ENCODE data around the gene SPIB.

SPIB gene

GRCh38 chr19:50398675-50399367 lies 19.9 kb upstream of the SPIB start:
- peaks cover 55% of the 10 kb centered on the region for H3K36me3 ChIP-seq (ENCODE audit: control insufficient read depth, low read length)
- no peak overlapping the region for H3K4me2 ChIP-seq (ENCODE audit: low read length)
- no peaks in the 10 kb centered on the region for H3K4me1 ChIP-seq (ENCODE audit: control insufficient read depth, low read length)
- H3K79me2 ChIP-seq (ENCODE audit: control insufficient read depth, low read length) = peaks cover 60% of the 10 kb centered on the region
- no peaks in the 10 kb centered on the region for H3K27me3 ChIP-seq (ENCODE audit: control insufficient read depth, low read length)
- no peak for TF ChIP-seq CTCF (IDR thresholded peaks at IDR 0.05; ENCODE audit: low read depth, low read length, poor library complexity, severe bottlenecking)
- TF ChIP-seq EZH2phosphoT487 (IDR thresholded peaks at IDR 0.05; ENCODE audit: borderline replicate concordance, low read length) = no peak
- 0 out of 2 replicates have a peak, but pooled peaks cover 2% of the 10 kb centered on the region for H3F3A ChIP-seq (ENCODE audit: control insufficient read depth, insufficient read depth)
- H3K27ac ChIP-seq (ENCODE audit: low read depth, low read length) = no peak overlapping the region
- H3K9me2 ChIP-seq (replicated peaks; ENCODE audit: control insufficient read depth, low read length) = no peaks in the 10 kb centered on the region
- peaks cover 4% of the 10 kb centered on the region; the same call in 1 of the 2 replicates for H4K20me1 ChIP-seq (ENCODE audit: control insufficient read depth, insufficient read depth, low read depth, low read length)
- H3K9me3 ChIP-seq (ENCODE audit: control insufficient read depth, insufficient read depth, low read length) = no peaks in the 10 kb centered on the region
- H3K4me3 ChIP-seq (ENCODE audit: low read length) = no peak overlapping the region

GRCh38 chr19:50399368-50399745 lies 19.4 kb upstream of the SPIB start:
- Histone ChIP-seq H3K27me3 (ENCODE audit: control insufficient read depth, low read length) (no peaks in the 10 kb centered on the region), H3K9me3 (ENCODE audit: control insufficient read depth, insufficient read depth, low read length) (no peaks in the 10 kb centered on the region), H3K27ac (ENCODE audit: low read depth, low read length) (no peak overlapping the region), H3K79me2 (ENCODE audit: control insufficient read depth, low read length) (peaks cover 55% of the 10 kb centered on the region), H3K4me1 (ENCODE audit: control insufficient read depth, low read length) (no peaks in the 10 kb centered on the region), H3K4me3 (ENCODE audit: low read length) (no peak overlapping the region), H3F3A (ENCODE audit: control insufficient read depth, insufficient read depth) (0 out of 2 replicates have a peak, but pooled peaks cover 2% of the 10 kb centered on the region), H3K9me2 (replicated peaks; ENCODE audit: control insufficient read depth, low read length) (no peaks in the 10 kb centered on the region), H3K36me3 (ENCODE audit: control insufficient read depth, low read length) (peaks cover 53% of the 10 kb centered on the region), H4K20me1 (ENCODE audit: control insufficient read depth, insufficient read depth, low read depth, low read length) (peaks cover 4% of the 10 kb centered on the region; the same call in 1 of the 2 replicates), H3K4me2 (ENCODE audit: low read length) (no peak overlapping the region)
- TF ChIP-seq CTCF (IDR thresholded peaks at IDR 0.05; ENCODE audit: low read depth, low read length, poor library complexity, severe bottlenecking) (no peak), EZH2phosphoT487 (IDR thresholded peaks at IDR 0.05; ENCODE audit: borderline replicate concordance, low read length) (no peak)

- Histone ChIP-seq H3K79me2 (ENCODE audit: control insufficient read depth, low read length) (peaks cover 33% of the 10 kb centered on the region), H3K27me3 (ENCODE audit: control insufficient read depth, low read length) (no peaks in the 10 kb centered on the region), H3K4me1 (ENCODE audit: control insufficient read depth, low read length) (no peaks in the 10 kb centered on the region), H4K20me1 (ENCODE audit: control insufficient read depth, insufficient read depth, low read depth, low read length) (peaks cover 4% of the 10 kb centered on the region; the same call in 1 of the 2 replicates), H3F3A (ENCODE audit: control insufficient read depth, insufficient read depth) (no peaks in the 10 kb centered on the region), H3K27ac (ENCODE audit: low read depth, low read length) (no peak overlapping the region), H3K4me3 (ENCODE audit: low read length) (no peak overlapping the region), H3K4me2 (ENCODE audit: low read length) (no peak overlapping the region), H3K36me3 (ENCODE audit: control insufficient read depth, low read length) (peaks cover 72% of the 10 kb centered on the region), H3K9me3 (ENCODE audit: control insufficient read depth, insufficient read depth, low read length) (no peaks in the 10 kb centered on the region), H3K9me2 (replicated peaks; ENCODE audit: control insufficient read depth, low read length) (no peaks in the 10 kb centered on the region)
- peak; percentile 46 for TF ChIP-seq CTCF (IDR thresholded peaks at IDR 0.05; ENCODE audit: low read depth, low read length, poor library complexity, severe bottlenecking)
- no peak for TF ChIP-seq EZH2phosphoT487 (IDR thresholded peaks at IDR 0.05; ENCODE audit: borderline replicate concordance, low read length)
Measured at GRCh38 chr19:50401605-50402450, 16.9 kb upstream of the SPIB start.
